DMS53 (cell line): ENCODE data around the gene YPEL3.

Source experiments
- DNase-seq: peaks from one replicate; lab custom pipeline; 2025; lab: John Stamatoyannopoulos, UW

YPEL3 gene

GRCh38 chr16:30090610-30091331, 5.2 kb downstream of the YPEL3 start:
- DNase-seq, result no peak

- no peak for DNase-seq
These were observed 7.0 kb downstream of the YPEL3 start for GRCh38 chr16:30088832-30089624.

- peak; percentile 24 for DNase-seq
These were observed 7.7 kb downstream of the YPEL3 start for GRCh38 chr16:30088237-30088831.

- no peak for DNase-seq
These were observed 8.7 kb downstream of the YPEL3 start for GRCh38 chr16:30087181-30087898.

GRCh38 chr16:30086291-30087140, 9.5 kb downstream of the YPEL3 start:
- no peak for DNase-seq

- no peak for DNase-seq
These were observed 10.2 kb downstream of the YPEL3 start for GRCh38 chr16:30085820-30086219.

GRCh38 chr16:30085247-30085646, 10.8 kb downstream of the YPEL3 start:
- no peak for DNase-seq

GRCh38 chr16:30084816-30085159, 11.2 kb downstream of the YPEL3 start:
- no peak for DNase-seq

- no peak for DNase-seq
These were observed 11.8 kb downstream of the YPEL3 start for GRCh38 chr16:30084096-30084815.

GRCh38 chr16:30083216-30084055, 12.6 kb downstream of the YPEL3 start:
- DNase-seq, result no peak

- DNase-seq, result no peak
These were observed 13.4 kb downstream of the YPEL3 start for GRCh38 chr16:30082545-30083090.

GRCh38 chr16:30079480-30079879, 16.5 kb downstream of the YPEL3 start:
- no peak for DNase-seq

GRCh38 chr16:30078744-30079143, 17.3 kb downstream of the YPEL3 start:
- no peak for DNase-seq

GRCh38 chr16:30077656-30078055, 18.4 kb downstream of the YPEL3 start:
- DNase-seq, result no peak

GRCh38 chr16:30076276-30076791, 19.7 kb downstream of the YPEL3 start:
- peak; percentile 45 for DNase-seq

GRCh38 chr16:30075503-30076275, 20.3 kb downstream of the YPEL3 start, which contains the start of gene PPP4C:
TSS of gene PPP4C (plus strand) at chr16:30075994. CDS start at chr16:30076378, 384 bp downstream.
- DNase-seq, result peak; percentile 94

- DNase-seq, result no peak
These were observed 25.5 kb downstream of the YPEL3 start for GRCh38 chr16:30070490-30070889.
